CD14-positive monocyte (primary cell): ENCODE data around the gene CCR4. TPM values are rescaled to one million over a fixed set of nuclear protein-coding genes. Genes with fewer than 3 reads are reported as not detected.

Experiments
- DNase-seq, 3 donors: peaks; one replicate each; pipeline ENCODE4 v3.0.0-alpha.2; 2011 to 2022
- H2AFZ ChIP-seq: 2 replicates; pipeline ENCODE4 v1.6.0; 2012; ENCODE audit warnings: mild to moderate bottlenecking, low read depth, low read length, inconsistent platforms; ENCODE audit not compliant: insufficient read depth, poor library complexity, severe bottlenecking
- H3K27ac ChIP-seq, 2 donors: 1 replicate in 1 of 2; 2 replicates in 1 of 2; pipeline ENCODE4 v1.5.1; 2012 to 2013; ENCODE audit warnings: low read length in 2 of 2, control low read depth in 1 of 2, inconsistent platforms in 1 of 2, low read depth in 1 of 2, mild to moderate bottlenecking in 1 of 2
- H3K27me3 ChIP-seq, 2 donors: one replicate each; pipeline versions ENCODE4 v1.6.0 to v1.6.1; 2011 to 2013; ENCODE audit warnings: low read length in 2 of 2; ENCODE audit not compliant: control insufficient read depth in 2 of 2, insufficient read depth in 2 of 2
- H3K36me3 ChIP-seq, 2 donors: replicated peaks in 1 of 2; 1 replicate in 1 of 2; 2 replicates in 1 of 2; pipeline versions ENCODE4 v1.5.1 to v1.6.1; 2012 to 2013; ENCODE audit warnings: low read length in 2 of 2, control low read depth in 1 of 2, inconsistent platforms in 1 of 2, mild to moderate bottlenecking in 1 of 2; ENCODE audit not compliant: insufficient read depth in 2 of 2, control insufficient read depth in 1 of 2
- H3K4me1 ChIP-seq, 2 donors: 1 replicate in 1 of 2; 2 replicates in 1 of 2; pipeline versions ENCODE4 v1.5.1 to v1.6.1; 2012 to 2013; ENCODE audit warnings: low read length in 2 of 2, control low read depth in 1 of 2, inconsistent platforms in 1 of 2, mild to moderate bottlenecking in 1 of 2, moderate library complexity in 1 of 2; ENCODE audit not compliant: insufficient read depth in 2 of 2, control insufficient read depth in 1 of 2
- H3K4me2 ChIP-seq: replicated peaks from 2 replicates; pipeline ENCODE3; 2012; ENCODE audit warnings: low read length, moderate library complexity, mild to moderate bottlenecking; ENCODE audit not compliant: poor library complexity, severe bottlenecking; ENCODE audit errors: extremely low read depth
- H3K4me3 ChIP-seq, 3 experiments: fragments of 200-600 bp in 1 of 3; sonication (generic) in 1 of 3; replicated peaks in 1 of 3; 1 replicate in 2 of 3; 2 replicates in 1 of 3; pipeline ENCODE4 v1.5.1; 2011 to 2013; ENCODE audit warnings: low read length in 3 of 3, mild to moderate bottlenecking in 3 of 3, control low read depth in 2 of 3, low read depth in 2 of 3, inconsistent platforms in 1 of 3, moderate library complexity in 1 of 3
- H3K79me2 ChIP-seq: 2 replicates; pipeline ENCODE4 v1.6.0; 2012; ENCODE audit warnings: mild to moderate bottlenecking, control low read depth, inconsistent platforms, low read length, moderate library complexity; ENCODE audit not compliant: insufficient read depth
- H3K9ac ChIP-seq: 2 replicates; pipeline ENCODE4 v1.6.0; 2017; ENCODE audit warnings: low read length, mild to moderate bottlenecking; ENCODE audit not compliant: insufficient read depth, poor library complexity, severe bottlenecking
- H3K9me3 ChIP-seq, 2 donors: replicated peaks in 1 of 2; 1 replicate in 1 of 2; 2 replicates in 1 of 2; pipeline versions ENCODE4 v1.5.1 to v1.6.1; 2012 to 2013; ENCODE audit warnings: low read length in 2 of 2, control low read depth in 1 of 2; ENCODE audit not compliant: control insufficient read depth in 1 of 2, insufficient read depth in 1 of 2
- H4K20me1 ChIP-seq: 2 replicates; pipeline ENCODE4 v1.6.0; 2012; ENCODE audit warnings: mild to moderate bottlenecking, low read length, control low read depth, moderate library complexity; ENCODE audit not compliant: insufficient read depth
- H3K27ac Mint-ChIP-seq, 7 donors: one replicate each; pipeline ENCODE4 v1.8.0; 2020; ENCODE audit warnings: mild to moderate bottlenecking in 7 of 7, mixed read lengths in 7 of 7, moderate library complexity in 6 of 7, inconsistent platforms in 2 of 7
- H3K27me3 Mint-ChIP-seq, 3 donors: one replicate each; pipeline ENCODE4 v1.8.0; 2021 to 2022; ENCODE audit warnings: low read depth in 3 of 3, mild to moderate bottlenecking in 3 of 3, mixed read lengths in 3 of 3, moderate library complexity in 3 of 3, inconsistent platforms in 1 of 3
- H3K36me3 Mint-ChIP-seq, 2 donors: one replicate each; pipeline ENCODE4 v1.8.0; 2020; ENCODE audit warnings: mixed read lengths in 2 of 2, inconsistent platforms in 1 of 2, mild to moderate bottlenecking in 1 of 2
- H3K4me1 Mint-ChIP-seq: one replicate; pipeline ENCODE4 v1.8.0; 2020; ENCODE audit warnings: mild to moderate bottlenecking, mixed read lengths
- H3K4me3 Mint-ChIP-seq, 2 donors: one replicate each; pipeline ENCODE4 v1.8.0; 2020; ENCODE audit warnings: mild to moderate bottlenecking in 2 of 2, mixed read lengths in 2 of 2, moderate library complexity in 1 of 2
- H3K9me3 Mint-ChIP-seq, 7 donors: one replicate each; pipeline ENCODE4 v1.8.0; 2020 to 2022; ENCODE audit warnings: mixed read lengths in 7 of 7, mild to moderate bottlenecking in 6 of 7, moderate library complexity in 6 of 7, inconsistent platforms in 2 of 7
- WGBS: methylation state at CpG from one replicate; pipeline ENCODE4 v1.1.5; 2013; ENCODE audit warnings: missing lambda C conversion rate; ENCODE audit not compliant: insufficient coverage; 5-methylcytosine and 5-hydroxymethylcytosine counted together
- intact Hi-C, 2 donors: fragments of 100-400 bp; cut with micrococcal nuclease; formaldehyde crosslinking; loops; one replicate each; pipeline versions ENCODE4 v1.15.0 to v1.15.1; 2023
- polyA plus RNA-seq, 3 donors: library from polyadenylated mRNA; depleted of rRNA in 1 of 3; unstranded in 2 of 3; stranded (reverse) in 1 of 3; fragments of 300-500 nt in 2 of 3; fragments of >200 nt in 1 of 3; fragmentation: Illumina TruSeq in 2 of 3; gene quantifications; 1 replicate in 2 of 3; 2 replicates in 1 of 3; pipeline ENCODE4 v1.2.3, GENCODE V29; 2012 to 2021
- TF ChIP-seq, protein P1 (sequence below): fragments of 200-600 bp; IDR thresholded peaks from one replicate; pipeline ENCODE4 v1.8.0; 2022; ENCODE audit warnings: antibody characterized with exemption, mild to moderate bottlenecking

The CCR4 gene
- polyA plus RNA-seq, 3 donors = 0.04 TPM; not detected in 2

- no peaks in the 10 kb centered on the region for H3K27me3 ChIP-seq
- TF ChIP-seq, protein P1, sequence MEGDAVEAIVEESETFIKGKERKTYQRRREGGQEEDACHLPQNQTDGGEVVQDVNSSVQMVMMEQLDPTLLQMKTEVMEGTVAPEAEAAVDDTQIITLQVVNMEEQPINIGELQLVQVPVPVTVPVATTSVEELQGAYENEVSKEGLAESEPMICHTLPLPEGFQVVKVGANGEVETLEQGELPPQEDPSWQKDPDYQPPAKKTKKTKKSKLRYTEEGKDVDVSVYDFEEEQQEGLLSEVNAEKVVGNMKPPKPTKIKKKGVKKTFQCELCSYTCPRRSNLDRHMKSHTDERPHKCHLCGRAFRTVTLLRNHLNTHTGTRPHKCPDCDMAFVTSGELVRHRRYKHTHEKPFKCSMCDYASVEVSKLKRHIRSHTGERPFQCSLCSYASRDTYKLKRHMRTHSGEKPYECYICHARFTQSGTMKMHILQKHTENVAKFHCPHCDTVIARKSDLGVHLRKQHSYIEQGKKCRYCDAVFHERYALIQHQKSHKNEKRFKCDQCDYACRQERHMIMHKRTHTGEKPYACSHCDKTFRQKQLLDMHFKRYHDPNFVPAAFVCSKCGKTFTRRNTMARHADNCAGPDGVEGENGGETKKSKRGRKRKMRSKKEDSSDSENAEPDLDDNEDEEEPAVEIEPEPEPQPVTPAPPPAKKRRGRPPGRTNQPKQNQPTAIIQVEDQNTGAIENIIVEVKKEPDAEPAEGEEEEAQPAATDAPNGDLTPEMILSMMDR = no peak
- no peaks in the 10 kb centered on the region for H3K4me1 ChIP-seq
- H3K9me3 ChIP-seq = no peaks in the 10 kb centered on the region
- no peak overlapping the region for H3K4me2 ChIP-seq
- H3K27ac ChIP-seq = no peak overlapping the region
- Mint-ChIP-seq H3K36me3 (peaks cover 77 to 91% of the 10 kb centered on the region in 2 donors), H3K4me1 (peaks cover 2% of the 10 kb centered on the region), H3K4me3 (no peak overlapping the region), H3K27me3 (no peaks in the 10 kb centered on the region), H3K9me3 (peaks cover 0 to 4% (median 2%) of the 10 kb centered on the region in 7 donors), H3K27ac (no peak overlapping the region)
- H3K4me3 ChIP-seq = no peak overlapping the region
- peaks cover 56 to 92% of the 10 kb centered on the region in 2 donors for H3K36me3 ChIP-seq
- H4K20me1 ChIP-seq = peaks cover 6% of the 10 kb centered on the region
- H3K9ac ChIP-seq = no peak overlapping the region
- H2AFZ ChIP-seq = no peak overlapping the region
- intact Hi-C loops = no loop called here
- 96% methylated on average over 4 of the region's 4 CpGs for WGBS
- no peak for DNase-seq
- H3K79me2 ChIP-seq = no peaks in the 10 kb centered on the region
These were observed 52.8 kb downstream of the CCR4 start for GRCh38 chr3:33004205-33004604.

DNA sequence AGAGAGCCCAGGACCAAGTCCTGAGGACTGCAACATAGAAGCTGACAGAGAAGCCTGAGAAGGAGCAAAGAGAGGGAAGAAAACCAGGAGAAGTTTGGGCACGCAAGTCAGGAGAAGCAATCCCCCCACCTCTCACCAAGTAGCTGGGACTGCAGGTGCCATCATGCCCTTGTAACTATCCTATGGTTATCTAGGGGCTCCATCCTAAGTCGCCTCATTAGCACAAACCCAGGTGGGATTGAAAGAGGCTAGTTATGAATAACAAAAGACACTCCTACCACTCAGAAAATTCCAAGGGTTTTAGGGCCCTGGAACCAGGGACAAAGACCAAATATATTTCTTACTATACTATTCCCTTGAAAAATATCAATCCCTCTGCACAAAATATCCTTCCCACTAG lies 53.5 kb downstream of the CCR4 start:
- Mint-ChIP-seq H3K4me3 (no peak overlapping the region), H3K36me3 (peaks cover 75 to 91% of the 10 kb centered on the region in 2 donors), H3K9me3 (peaks cover 0 to 4% (median 2%) of the 10 kb centered on the region in 7 donors), H3K4me1 (peaks cover 2% of the 10 kb centered on the region), H3K27me3 (no peaks in the 10 kb centered on the region), H3K27ac (peak overlapping the region in 1 of 7 donors; percentile 47)
- no peak for DNase-seq
- Histone ChIP-seq H3K79me2 (no peaks in the 10 kb centered on the region), H3K36me3 (peaks cover 57 to 92% of the 10 kb centered on the region in 2 donors), H3K27me3 (no peaks in the 10 kb centered on the region), H2AFZ (no peak overlapping the region), H3K9ac (no peak overlapping the region), H3K4me1 (no peaks in the 10 kb centered on the region), H3K9me3 (no peaks in the 10 kb centered on the region), H3K27ac (no peak overlapping the region), H3K4me3 (no peak overlapping the region), H4K20me1 (peaks cover 6% of the 10 kb centered on the region), H3K4me2 (no peak overlapping the region)
- TF ChIP-seq, protein P1 = no peak
- WGBS = no CpG with 5 or more reads among the region's 2 CpGs
- intact Hi-C loops = no loop called here

Other genes starting within 250 kb of the CCR4 start
- gene TRIM71, start 133.6 kb upstream of the CCR4 start, polyA plus RNA-seq = under 1 TPM; 0.02 to 0.33 (median 0.06) TPM
- gene GLB1, start 145.5 kb downstream of the CCR4 start, polyA plus RNA-seq = 100 to 1,000 TPM in 2 of 3 donors, 10 to 100 TPM in 1; 79.2 to 169 (median 145) TPM
- 1 to 10 TPM; 3.8 to 7.5 (median 4.3) TPM for gene TMPPE, start 145.5 kb downstream of the CCR4 start, polyA plus RNA-seq
- gene CRTAP, start 162.4 kb downstream of the CCR4 start, polyA plus RNA-seq = 100 to 1,000 TPM; 134 to 321 (median 317) TPM